Central memory CD8-positive, alpha-beta T cell (primary cell): ENCODE measurements around the gene DGKB.

ENCODE experiments used
- ATAC-seq: fragments of 150-1000 bp; cut with Tn5 transposase; replicated peaks from 2 replicates; pipeline ENCODE4 v1.10.0; 2022; ENCODE audit warnings: mild to moderate bottlenecking, moderate FRiP score, moderate number of reproducible peaks; ENCODE audit not compliant: poor library complexity, severe bottlenecking; ENCODE audit errors: extremely low read depth
- DNase-seq, 2 donors: peaks; one replicate each; pipeline ENCODE4 v3.0.0; 2021; ENCODE audit warnings: low spot score in 2 of 2
- H3K27ac Mint-ChIP-seq: one replicate; pipeline ENCODE4 v1.8.0; 2022; ENCODE audit warnings: low read depth, mild to moderate bottlenecking, moderate library complexity, mixed read lengths
- H3K27me3 Mint-ChIP-seq: one replicate; pipeline ENCODE4 v1.8.0; 2022; ENCODE audit warnings: mixed read lengths
- H3K36me3 Mint-ChIP-seq: one replicate; pipeline ENCODE4 v1.8.0; 2022; ENCODE audit warnings: mild to moderate bottlenecking, moderate library complexity, mixed read lengths; ENCODE audit not compliant: insufficient read depth
- H3K4me1 Mint-ChIP-seq: one replicate; pipeline ENCODE4 v1.8.0; 2022; ENCODE audit warnings: mixed read lengths
- H3K4me3 Mint-ChIP-seq: one replicate; pipeline ENCODE4 v1.8.0; 2022; ENCODE audit warnings: mild to moderate bottlenecking, moderate library complexity, mixed read lengths
- H3K9me3 Mint-ChIP-seq: one replicate; pipeline ENCODE4 v1.8.0; 2022; ENCODE audit warnings: mixed read lengths

DGKB gene

GRCh38 chr7:14394786-14395185 is 507.8 kb downstream of the DGKB start:
- Mint-ChIP-seq H3K27ac (no peak overlapping the region), H3K4me3 (no peak overlapping the region), H3K9me3 (no peaks in the 10 kb centered on the region), H3K27me3 (no peaks in the 10 kb centered on the region), H3K36me3 (peaks cover 1% of the 10 kb centered on the region), H3K4me1 (no peaks in the 10 kb centered on the region)
- ATAC-seq (no peak), DNase-seq (no peak)

GRCh38 chr7:14389595-14389994 is 513.0 kb downstream of the DGKB start:
- H3K4me3 Mint-ChIP-seq: no peak overlapping the region
- peaks cover 1% of the 10 kb centered on the region for H3K36me3 Mint-ChIP-seq
- H3K27ac Mint-ChIP-seq: no peak overlapping the region
- no peaks in the 10 kb centered on the region for H3K4me1 Mint-ChIP-seq
- H3K9me3 Mint-ChIP-seq: no peaks in the 10 kb centered on the region
- ATAC-seq: no peak
- no peak for DNase-seq
- no peaks in the 10 kb centered on the region for H3K27me3 Mint-ChIP-seq

GRCh38 chr7:14389181-14389591 is 513.4 kb downstream of the DGKB start:
- DNase-seq (no peak), ATAC-seq (no peak)
- Mint-ChIP-seq H3K27me3 (no peaks in the 10 kb centered on the region), H3K27ac (no peak overlapping the region), H3K9me3 (no peaks in the 10 kb centered on the region), H3K36me3 (no peaks in the 10 kb centered on the region), H3K4me1 (no peaks in the 10 kb centered on the region), H3K4me3 (no peak overlapping the region)

- DNase-seq (no peak), ATAC-seq (no peak)
- H3K36me3 Mint-ChIP-seq: no peaks in the 10 kb centered on the region
- no peak overlapping the region for H3K27ac Mint-ChIP-seq
- H3K4me3 Mint-ChIP-seq: no peak overlapping the region
- H3K9me3 Mint-ChIP-seq: no peaks in the 10 kb centered on the region
- no peaks in the 10 kb centered on the region for H3K4me1 Mint-ChIP-seq
- no peaks in the 10 kb centered on the region for H3K27me3 Mint-ChIP-seq
Observed at GRCh38 chr7:14385074-14385473, 517.5 kb downstream of the DGKB start.

- H3K36me3 Mint-ChIP-seq: no peaks in the 10 kb centered on the region
- no peak overlapping the region for H3K4me3 Mint-ChIP-seq
- H3K27ac Mint-ChIP-seq: no peak overlapping the region
- H3K27me3 Mint-ChIP-seq: no peaks in the 10 kb centered on the region
- H3K9me3 Mint-ChIP-seq: no peaks in the 10 kb centered on the region
- ATAC-seq (no peak), DNase-seq (no peak)
- no peaks in the 10 kb centered on the region for H3K4me1 Mint-ChIP-seq
Observed at GRCh38 chr7:14381936-14382335, 520.6 kb downstream of the DGKB start.

GRCh38 chr7:14381306-14381705 is 521.2 kb downstream of the DGKB start:
- H3K4me3 Mint-ChIP-seq: no peak overlapping the region
- no peak for ATAC-seq
- no peak overlapping the region for H3K27ac Mint-ChIP-seq
- H3K9me3 Mint-ChIP-seq: no peaks in the 10 kb centered on the region
- DNase-seq: no peak
- H3K36me3 Mint-ChIP-seq: no peaks in the 10 kb centered on the region
- no peaks in the 10 kb centered on the region for H3K4me1 Mint-ChIP-seq
- no peaks in the 10 kb centered on the region for H3K27me3 Mint-ChIP-seq

- no peaks in the 10 kb centered on the region for H3K4me1 Mint-ChIP-seq
- H3K27me3 Mint-ChIP-seq: no peaks in the 10 kb centered on the region
- no peaks in the 10 kb centered on the region for H3K9me3 Mint-ChIP-seq
- no peaks in the 10 kb centered on the region for H3K36me3 Mint-ChIP-seq
- no peak overlapping the region for H3K4me3 Mint-ChIP-seq
- no peak for DNase-seq
- ATAC-seq: no peak
- H3K27ac Mint-ChIP-seq: no peak overlapping the region
Observed at GRCh38 chr7:14380881-14381280, 521.7 kb downstream of the DGKB start.

GRCh38 chr7:14377646-14378266 is 524.8 kb downstream of the DGKB start:
- H3K27ac Mint-ChIP-seq: no peak overlapping the region
- ATAC-seq (no peak), DNase-seq (no peak)
- H3K9me3 Mint-ChIP-seq: no peaks in the 10 kb centered on the region
- H3K27me3 Mint-ChIP-seq: peaks cover 10% of the 10 kb centered on the region
- H3K36me3 Mint-ChIP-seq: no peaks in the 10 kb centered on the region
- no peak overlapping the region for H3K4me3 Mint-ChIP-seq
- peaks cover 9% of the 10 kb centered on the region for H3K4me1 Mint-ChIP-seq

- Mint-ChIP-seq H3K9me3 (no peaks in the 10 kb centered on the region), H3K27me3 (peaks cover 10% of the 10 kb centered on the region), H3K4me3 (no peak overlapping the region), H3K27ac (no peak overlapping the region), H3K4me1 (peaks cover 9% of the 10 kb centered on the region), H3K36me3 (no peaks in the 10 kb centered on the region)
- DNase-seq (no peak), ATAC-seq (no peak)
Observed at GRCh38 chr7:14376711-14377110, 525.8 kb downstream of the DGKB start.

- Mint-ChIP-seq H3K4me1 (peaks cover 9% of the 10 kb centered on the region), H3K27me3 (peaks cover 10% of the 10 kb centered on the region), H3K36me3 (no peaks in the 10 kb centered on the region), H3K4me3 (no peak overlapping the region), H3K9me3 (no peaks in the 10 kb centered on the region), H3K27ac (no peak overlapping the region)
- no peak for DNase-seq
- ATAC-seq: no peak
Observed at GRCh38 chr7:14375998-14376397, 526.6 kb downstream of the DGKB start.

GRCh38 chr7:14374336-14374735 is 528.2 kb downstream of the DGKB start:
- DNase-seq: no peak
- H3K36me3 Mint-ChIP-seq: no peaks in the 10 kb centered on the region
- H3K27ac Mint-ChIP-seq: no peak overlapping the region
- peaks cover 9% of the 10 kb centered on the region for H3K4me1 Mint-ChIP-seq
- ATAC-seq: no peak
- H3K4me3 Mint-ChIP-seq: no peak overlapping the region
- peaks cover 10% of the 10 kb centered on the region for H3K27me3 Mint-ChIP-seq
- H3K9me3 Mint-ChIP-seq: no peaks in the 10 kb centered on the region

- no peaks in the 10 kb centered on the region for H3K27me3 Mint-ChIP-seq
- DNase-seq: no peak
Observed at GRCh38 chr7:14368285-14368684, 534.3 kb downstream of the DGKB start.

GRCh38 chr7:14351167-14351566 is 551.4 kb downstream of the DGKB start:
- H3K36me3 Mint-ChIP-seq: peaks cover 2% of the 10 kb centered on the region
- H3K27ac Mint-ChIP-seq: no peak overlapping the region
- H3K27me3 Mint-ChIP-seq: no peaks in the 10 kb centered on the region
- H3K4me1 Mint-ChIP-seq: no peaks in the 10 kb centered on the region
- H3K4me3 Mint-ChIP-seq: no peak overlapping the region
- no peak for DNase-seq
- ATAC-seq: no peak
- H3K9me3 Mint-ChIP-seq: no peaks in the 10 kb centered on the region

More at GRCh38 chr7:14368285-14368684, 534.3 kb downstream of the DGKB start:
- Mint-ChIP-seq H3K4me1 (peaks cover 4% of the 10 kb centered on the region), H3K36me3 (no peaks in the 10 kb centered on the region), H3K4me3 (no peak overlapping the region), H3K9me3 (peaks cover 6% of the 10 kb centered on the region), H3K27ac (no peak overlapping the region)
- no peak for ATAC-seq
